VCaP (cell line): ENCODE measurements around the gene PRMT2.

Source experiments
- H3K27ac ChIP-seq: fragments of 450-650 bp; 2 replicates; pipeline ENCODE4 v1.5.1; 2017
- CTCF ChIP-seq: fragments of 450-650 bp; conservative IDR thresholded peaks from 2 replicates; pipeline ENCODE4 v1.5.1; 2017; ENCODE audit warnings: mild to moderate bottlenecking, moderate library complexity

PRMT2 gene

GRCh38 chr21:46660505-46660904 lies 25.0 kb downstream of the PRMT2 start:
- H3K27ac ChIP-seq = no peak overlapping the region
- no peak for TF ChIP-seq CTCF

- no peak overlapping the region for H3K27ac ChIP-seq
- no peak for TF ChIP-seq CTCF
Observed at GRCh38 chr21:46661211-46661625, 25.7 kb downstream of the PRMT2 start.

GRCh38 chr21:46661642-46662366 lies 26.3 kb downstream of the PRMT2 start:
- TF ChIP-seq CTCF = no peak
- H3K27ac ChIP-seq = no peak overlapping the region

GRCh38 chr21:46662367-46662654 lies 26.8 kb downstream of the PRMT2 start:
- no peak overlapping the region for H3K27ac ChIP-seq
- no peak for TF ChIP-seq CTCF

- no peak overlapping the region for H3K27ac ChIP-seq
- no peak for TF ChIP-seq CTCF
Observed at GRCh38 chr21:46662765-46663500, 27.5 kb downstream of the PRMT2 start.

- TF ChIP-seq CTCF = no peak
Observed at GRCh38 chr21:46663754-46664153, 28.3 kb downstream of the PRMT2 start.

GRCh38 chr21:46664316-46664995 lies 29.0 kb downstream of the PRMT2 start:
- no peak overlapping the region for H3K27ac ChIP-seq
- TF ChIP-seq CTCF = no peak

More at GRCh38 chr21:46663754-46664153, 28.3 kb downstream of the PRMT2 start:
- H3K27ac ChIP-seq = no peak overlapping the region
